ENCODE data around the gene COPG1. TPM values are rescaled to one million over a fixed set of nuclear protein-coding genes. Genes with fewer than 3 reads are reported as not detected.

The COPG1 gene
- total and polyA plus RNA-seq, 2 of the 4 experiments (the other 2 are of a cell fraction): 203 to 446 TPM

- H3K18ac ChIP-seq (ENCODE audit: low read depth, low read length): no peak overlapping the region
- no peak overlapping the region for H3K27ac ChIP-seq (ENCODE audit: insufficient read depth, low read length)
- no peak overlapping the region for H4K5ac ChIP-seq (ENCODE audit: low read depth, low read length)
- H3K9ac ChIP-seq (ENCODE audit: low read depth, low read length): no peak overlapping the region
- ChIA-PET CTCF (no interaction called here), POLR2A (ENCODE audit: unreplicated experiment) (interaction anchor here (0.6 kb wide), 1 partner anchor 63 kb away, joined by 8 read pairs; no protein-coding TSS in a partner anchor)
- intact Hi-C loops (cut with micrococcal nuclease) (no loop called here), in situ Hi-C loops (cut with MboI; ENCODE audit: low sequenced_read_pairs) (no loop called here), dilution Hi-C loops (cut with HindIII; ENCODE audit: low sequenced_read_pairs, unreplicated experiment) (no loop called here)
- H3K4me1 ChIP-seq (ENCODE audit: control insufficient read depth, insufficient read depth, low read length): 0 out of 2 replicates have a peak, but pooled peaks cover 2% of the 10 kb centered on the region
- peaks cover 13% of the 10 kb centered on the region for H3K9me1 ChIP-seq (ENCODE audit: insufficient read depth, low read length)
- no peaks in the 10 kb centered on the region for H3K79me1 ChIP-seq (ENCODE audit: low read depth in 1 of 2, low read length in 2 of 2)
- H3K27me3 ChIP-seq (ENCODE audit: control insufficient read depth, insufficient read depth, low read length): no peaks in the 10 kb centered on the region
- no peak overlapping the region for H2BK20ac ChIP-seq (ENCODE audit: low read depth, low read length)
- H2BK15ac ChIP-seq (ENCODE audit: low read depth, low read length): no peak overlapping the region
- DNase-seq (no peak), ATAC-seq (ENCODE audit: low read depth) (no peak)
- TF ChIP-seq CHD1 (IDR thresholded peaks at IDR 0.05; ENCODE audit: low read depth, low read length) (no peak), USF2 (IDR thresholded peaks at IDR 0.05; ENCODE audit: low read depth, low read length) (no peak), RAD21 (IDR thresholded peaks at IDR 0.05; ENCODE audit: low read length) (no peak), MXI1 (IDR thresholded peaks at IDR 0.05; ENCODE audit: borderline replicate concordance, low read depth, low read length) (no peak), CEBPB (IDR thresholded peaks at IDR 0.05; ENCODE audit: low read depth, low read length) (no peak), NFE2L2 (IDR thresholded peaks at IDR 0.05; ENCODE audit: low read depth, low read length) (no peak), RFX5 (IDR thresholded peaks at IDR 0.05; ENCODE audit: low read depth, low read length) (no peak), BHLHE40 (IDR thresholded peaks at IDR 0.05; ENCODE audit: low read depth, low read length) (no peak), POLR2A (IDR thresholded peaks at IDR 0.05; ENCODE audit: low read depth, low read length) (no peak), MAFK (IDR thresholded peaks at IDR 0.05; ENCODE audit: low read depth, low read length) (no peak), MAZ (IDR thresholded peaks at IDR 0.05; ENCODE audit: borderline replicate concordance, low read depth, low read length) (no peak), RCOR1 (IDR thresholded peaks at IDR 0.05; ENCODE audit: insufficient replicate concordance, low read length) (no peak), ELK1 (IDR thresholded peaks at IDR 0.05; ENCODE audit: borderline replicate concordance, low read depth, low read length) (no peak), FOS (IDR thresholded peaks at IDR 0.05; ENCODE audit: low read depth, low read length) (no peak), CTCF (conservative IDR thresholded peaks at IDR 0.05; ENCODE audit: low read depth, low read length) (no peak), SMC3 (IDR thresholded peaks at IDR 0.05; ENCODE audit: low read depth, low read length) (no peak)
- BruUV-seq (replicated peaks): no TSS peak
- H3K23ac ChIP-seq (ENCODE audit: low read depth, low read length): no peak overlapping the region
- H3K36me3 ChIP-seq (ENCODE audit: control insufficient read depth, insufficient read depth, low read length): no peaks in the 10 kb centered on the region; the same call in none of the 2 replicates
- H4K91ac ChIP-seq (ENCODE audit: insufficient read depth, low read depth, low read length): no peak overlapping the region
- H3K4ac ChIP-seq (ENCODE audit: low read depth, low read length): no peak overlapping the region
- H4K8ac ChIP-seq (ENCODE audit: low read depth in 2 of 2, low read length in 2 of 2): no peak overlapping the region
- no peaks in the 10 kb centered on the region for H3K9me3 ChIP-seq (ENCODE audit: control insufficient read depth, insufficient read depth, low read length)
- no peak overlapping the region for H3K56ac ChIP-seq (ENCODE audit: extremely low read depth, insufficient read depth, low read length)
- H3K4me2 ChIP-seq (ENCODE audit: low read depth, low read length): no peak overlapping the region
- no peak overlapping the region for H3K4me3 ChIP-seq (ENCODE audit: insufficient read depth, low read depth, low read length)
- H2AK9ac ChIP-seq (replicated peaks; ENCODE audit: low read depth, low read length, poor library complexity): peak overlapping the region; percentile 61
- WGBS, 2 experiments (ENCODE audit: extremely low coverage in 2 of 2, insufficient read length in 1 of 2): 98% methylated on average over 5 of the region's 11 CpGs; no CpG with 5 or more reads in 1 of the 2 experiments
- no peak overlapping the region for H2BK5ac ChIP-seq (ENCODE audit: low read depth, low read length, poor library complexity, severe bottlenecking)
- no peak overlapping the region for H2BK120ac ChIP-seq (ENCODE audit: low read depth, low read length)
- H4K20me1 ChIP-seq (ENCODE audit: insufficient read depth, low read length): no peaks in the 10 kb centered on the region
- peak overlapping the region; percentile 21 for H2AFZ ChIP-seq (replicated peaks; ENCODE audit: low read length, poor library complexity)
- H3K14ac ChIP-seq (replicated peaks; ENCODE audit: low read depth, low read length): no peak overlapping the region
- H2AK5ac ChIP-seq (ENCODE audit: low read depth, low read length): no peak overlapping the region
Measured at GRCh38 chr3:129326595-129326994, 77.2 kb downstream of the COPG1 start.

All from IMR-90 (cell line).